ENCODE measurements around the gene HOXC6. TPM values are rescaled to one million over a fixed set of nuclear protein-coding genes. Genes with fewer than 3 reads are reported as not detected.

The HOXC6 gene
- total RNA-seq, 1 experiment from 2014 or later: not detected

GRCh38 chr12:54010972-54011664 lies 17.1 kb upstream of the HOXC6 start:
- no peak overlapping the region for H3K4me3 Mint-ChIP-seq
- H3K27ac Mint-ChIP-seq: no peak overlapping the region

More at GRCh38 chr12:54010972-54011664, 17.1 kb upstream of the HOXC6 start:
- ATAC-seq (no peak), DNase-seq (ENCODE audit: low spot score) (no peak)
- TF ChIP-seq FOXK1 (CRISPR knock-in tag; IDR thresholded peaks at IDR 0.05) (no peak), E2F1 (CRISPR knock-in tag; IDR thresholded peaks at IDR 0.05) (no peak), AFF4 (CRISPR knock-in tag; IDR thresholded peaks at IDR 0.05; ENCODE audit: borderline replicate concordance) (no peak), ZNF232 (CRISPR knock-in tag; IDR thresholded peaks at IDR 0.05) (no peak), ZNF425 (CRISPR knock-in tag; conservative IDR thresholded peaks at IDR 0.05) (no peak), ZNF317 (CRISPR knock-in tag; IDR thresholded peaks at IDR 0.05; ENCODE audit: borderline replicate concordance, low read depth) (no peak), ETV6 (CRISPR knock-in tag; IDR thresholded peaks at IDR 0.05) (no peak), FOXJ3 (CRISPR knock-in tag; IDR thresholded peaks at IDR 0.05; ENCODE audit: borderline replicate concordance) (no peak), EMX1 (CRISPR knock-in tag; IDR thresholded peaks at IDR 0.05) (no peak), ZNF281 (CRISPR knock-in tag; IDR thresholded peaks at IDR 0.05) (no peak), AR (CRISPR knock-in tag; IDR thresholded peaks at IDR 0.05) (no peak), TEAD4 (CRISPR knock-in tag; IDR thresholded peaks at IDR 0.05) (no peak), ZNF423 (CRISPR knock-in tag; IDR thresholded peaks at IDR 0.05) (no peak), CREB1 (CRISPR knock-in tag; IDR thresholded peaks at IDR 0.05) (no peak)
- CTCF ChIA-PET: interaction anchor here (1.0 to 1.4 kb wide), 3 partner anchors 13 to 180 kb away, joined by 3 to 4 read pairs (median 3); partner anchors contain the start of gene HOXC13
- Mint-ChIP-seq H3K4me1 (peaks cover 26% of the 10 kb centered on the region), H3K9me3 (no peaks in the 10 kb centered on the region), H3K36me3 (no peaks in the 10 kb centered on the region), H3K27me3 (ENCODE audit: low read depth) (peaks cover 100% of the 10 kb centered on the region)
- POLR2A ChIA-PET: interaction anchor here (0.6 kb wide), 1 partner anchor 43 kb away, joined by 5 read pairs; no protein-coding TSS in a partner anchor

Data from WTC11 (cell line).